Calu3 (cell line): ENCODE measurements around the gene ARSK. TPM values are rescaled to one million over a fixed set of nuclear protein-coding genes. Genes with fewer than 3 reads are reported as not detected.

ENCODE experiments used
- BruUV-seq: library from RNA; stranded (reverse); fragments of 400-500 nt; replicated peaks from 2 replicates; lab custom pipeline; 2021; lab: Mats Ljungman, UMichigan
- CTCF ChIA-PET: fragments of 300-600 bp; sonication (Branson Sonifier 250); formaldehyde crosslinking; loops from one replicate; lab custom pipeline; 2022; ENCODE audit warnings: antibody characterized with exemption; lab: Charles Lee
- DNase-seq: peaks from one replicate; pipeline ENCODE4 v3.0.0; 2022
- H3K27ac Mint-ChIP-seq: one replicate; pipeline ENCODE4 v1.8.0; 2022; ENCODE audit warnings: mixed read lengths; ENCODE audit not compliant: unreplicated experiment
- H3K27me3 Mint-ChIP-seq: one replicate; pipeline ENCODE4 v1.8.0; 2022; ENCODE audit warnings: mixed read lengths; ENCODE audit not compliant: unreplicated experiment
- H3K36me3 Mint-ChIP-seq: one replicate; pipeline ENCODE4 v1.8.0; 2022; ENCODE audit warnings: mild to moderate bottlenecking, moderate library complexity, mixed read lengths; ENCODE audit not compliant: insufficient read depth, unreplicated experiment
- H3K4me1 Mint-ChIP-seq: one replicate; pipeline ENCODE4 v1.8.0; 2022; ENCODE audit warnings: mild to moderate bottlenecking, low read depth, mixed read lengths; ENCODE audit not compliant: unreplicated experiment
- H3K4me3 Mint-ChIP-seq: one replicate; pipeline ENCODE4 v1.8.0; 2022; ENCODE audit warnings: mild to moderate bottlenecking, low read depth, moderate library complexity, mixed read lengths; ENCODE audit not compliant: unreplicated experiment
- H3K9me3 Mint-ChIP-seq: one replicate; pipeline ENCODE4 v1.8.0; 2022; ENCODE audit warnings: low read depth, mixed read lengths; ENCODE audit not compliant: unreplicated experiment
- CTCF ChIP-seq: fragments of 200-600 bp; IDR thresholded peaks from one replicate; pipeline ENCODE4 v1.8.0; 2022; ENCODE audit warnings: antibody characterized with exemption; ENCODE audit not compliant: unreplicated experiment
- intact Hi-C: fragments of 100-400 bp; cut with micrococcal nuclease; formaldehyde crosslinking; loops from one replicate; pipeline ENCODE4 v1.10.0; 2022; ENCODE audit not compliant: unreplicated experiment
- total RNA-seq: library from RNA; stranded (reverse); gene quantifications from 2 replicates; pipeline ENCODE4 v1.2.3, GENCODE V29; 2022

Gene ARSK
- total RNA-seq, 1 experiment from 2014 or later, result 6.6 TPM

- no TSS peak for BruUV-seq
- Mint-ChIP-seq H3K4me3 (no peak overlapping the region), H3K27ac (no peak overlapping the region), H3K4me1 (no peaks in the 10 kb centered on the region), H3K36me3 (no peaks in the 10 kb centered on the region), H3K27me3 (no peaks in the 10 kb centered on the region), H3K9me3 (no peaks in the 10 kb centered on the region)
- intact Hi-C loops, result no loop called here
- DNase-seq, result no peak
- CTCF ChIA-PET, result no interaction called here
- TF ChIP-seq CTCF, result no peak
Measured at GRCh38 chr5:95532415-95532814, 22.5 kb upstream of the ARSK start.

- Mint-ChIP-seq H3K4me3 (no peak overlapping the region), H3K9me3 (no peaks in the 10 kb centered on the region), H3K36me3 (no peaks in the 10 kb centered on the region), H3K27ac (no peak overlapping the region), H3K27me3 (no peaks in the 10 kb centered on the region), H3K4me1 (no peaks in the 10 kb centered on the region)
- no peak for TF ChIP-seq CTCF
- intact Hi-C loops, result no loop called here
- no TSS peak for BruUV-seq
- CTCF ChIA-PET, result no interaction called here
- no peak for DNase-seq
Measured at GRCh38 chr5:95533106-95533505, 21.8 kb upstream of the ARSK start.

GRCh38 chr5:95533761-95534160 is 21.1 kb upstream of the ARSK start:
- no peak for TF ChIP-seq CTCF
- no TSS peak for BruUV-seq
- Mint-ChIP-seq H3K9me3 (no peaks in the 10 kb centered on the region), H3K4me3 (no peak overlapping the region), H3K4me1 (no peaks in the 10 kb centered on the region), H3K36me3 (no peaks in the 10 kb centered on the region), H3K27me3 (no peaks in the 10 kb centered on the region), H3K27ac (no peak overlapping the region)
- CTCF ChIA-PET, result no interaction called here
- intact Hi-C loops, result no loop called here
- no peak for DNase-seq

GRCh38 chr5:95537501-95537900 is 17.4 kb upstream of the ARSK start:
- H3K36me3 Mint-ChIP-seq, result peaks cover 17% of the 10 kb centered on the region
- H3K27ac Mint-ChIP-seq, result no peak overlapping the region
- TF ChIP-seq CTCF, result no peak
- no peak for DNase-seq
- H3K27me3 Mint-ChIP-seq, result no peaks in the 10 kb centered on the region
- no peaks in the 10 kb centered on the region for H3K4me1 Mint-ChIP-seq
- intact Hi-C loops, result no loop called here
- CTCF ChIA-PET, result interaction anchor here (1.2 kb wide), 1 partner anchor 10 kb away, joined by 3 read pairs; no protein-coding TSS in a partner anchor
- BruUV-seq, result no TSS peak
- no peak overlapping the region for H3K4me3 Mint-ChIP-seq
- no peaks in the 10 kb centered on the region for H3K9me3 Mint-ChIP-seq
